Measurements from ENCODE around the gene CAPG.
A peak's percentile ranks its signal among the peaks of the same experiment; 100 is the strongest.
"Not testable (repeated sequence)": the region's sequence is repeated elsewhere in the genome, so short reads cannot be mapped to it uniquely, and the experiment has no call there.

Gene CAPG

DNA sequence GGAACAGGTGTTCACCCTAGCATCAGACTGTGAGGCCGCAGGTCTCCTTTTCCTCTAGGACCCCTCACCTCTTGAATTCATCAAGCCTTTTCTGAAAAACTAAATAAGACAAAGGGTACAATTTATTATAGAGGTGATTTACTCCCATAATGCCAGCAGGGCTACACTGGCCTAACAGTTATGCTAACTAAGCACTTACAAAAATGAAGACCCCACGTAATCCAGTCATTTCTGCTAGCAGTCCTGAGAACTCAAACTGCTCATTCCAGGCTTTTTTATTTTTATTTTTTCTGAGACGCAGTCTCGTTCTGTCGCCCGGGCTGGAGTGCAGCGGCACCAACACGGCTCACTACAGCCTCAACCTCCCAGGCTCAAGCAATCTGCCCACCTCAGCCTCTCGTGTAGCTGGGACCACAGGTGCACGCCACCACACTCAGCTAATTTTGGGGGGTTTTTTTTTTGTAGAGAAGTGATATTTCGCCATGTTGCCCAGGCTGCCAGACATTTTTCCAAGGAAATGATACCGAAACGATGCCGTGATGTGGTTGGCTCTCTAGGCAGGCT lies 14.2 kb downstream of the CAPG start:
- no peak for DNase-seq

GRCh38 chr2:85394976-85395375 lies 15.2 kb downstream of the CAPG start:
- no peak for DNase-seq

GRCh38 chr2:85394261-85394681 lies 15.9 kb downstream of the CAPG start:
- DNase-seq = no peak

DNA sequence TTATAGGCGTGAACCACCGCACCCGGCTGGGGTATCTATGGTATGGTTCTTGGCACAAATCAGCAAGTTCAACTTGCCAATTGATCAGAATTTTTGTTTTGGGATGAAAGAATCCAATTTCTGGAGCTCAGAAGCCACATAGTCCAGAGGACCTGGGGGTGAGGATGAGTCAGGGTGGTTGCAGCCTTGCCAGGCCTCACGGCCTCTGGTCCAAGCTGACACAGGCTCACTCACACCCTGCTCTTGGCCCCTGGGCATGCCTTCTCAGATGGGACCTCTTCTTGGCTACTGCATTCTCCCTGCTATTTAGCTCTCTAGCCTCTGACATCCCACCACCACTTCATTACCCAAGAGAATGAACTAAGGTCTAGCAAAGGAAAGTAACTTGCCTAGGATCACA lies 16.3 kb downstream of the CAPG start:
- no peak for DNase-seq

GRCh38 chr2:85390941-85391669 lies 19.1 kb downstream of the CAPG start:
- peak; percentile 67 for DNase-seq

DNA sequence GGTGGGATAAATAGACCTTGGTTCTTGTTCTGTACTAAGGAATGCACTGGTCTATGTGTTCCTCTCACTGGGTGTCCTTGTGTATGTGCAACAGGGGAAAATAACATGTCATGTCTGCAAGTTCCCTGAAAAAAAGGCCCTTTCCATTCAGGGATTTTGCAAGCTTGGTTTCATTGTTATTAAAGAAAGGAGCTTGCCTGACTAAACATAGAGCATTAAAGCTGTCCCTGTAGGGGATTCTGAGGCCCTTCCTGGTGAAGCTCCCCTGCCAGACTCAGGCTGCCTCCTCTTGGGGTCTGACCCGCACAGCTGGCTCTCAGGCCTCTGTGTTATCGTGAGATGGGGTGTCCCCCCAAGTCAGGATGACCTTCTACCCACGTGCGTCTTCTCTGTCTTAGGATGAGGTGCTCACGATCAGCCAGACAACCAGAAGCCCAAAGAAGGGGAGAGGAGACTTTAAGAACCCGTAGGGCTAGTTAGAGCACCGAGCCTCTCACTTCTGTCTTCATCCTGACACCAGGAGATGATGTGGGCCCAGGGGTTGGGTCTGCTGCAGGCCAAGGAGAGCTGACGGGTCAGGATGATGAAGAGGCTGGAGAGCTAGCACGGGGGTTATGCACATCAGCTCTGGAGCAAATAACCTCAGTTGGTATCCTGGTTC lies 21.2 kb downstream of the CAPG start:
- no peak for DNase-seq

DNA sequence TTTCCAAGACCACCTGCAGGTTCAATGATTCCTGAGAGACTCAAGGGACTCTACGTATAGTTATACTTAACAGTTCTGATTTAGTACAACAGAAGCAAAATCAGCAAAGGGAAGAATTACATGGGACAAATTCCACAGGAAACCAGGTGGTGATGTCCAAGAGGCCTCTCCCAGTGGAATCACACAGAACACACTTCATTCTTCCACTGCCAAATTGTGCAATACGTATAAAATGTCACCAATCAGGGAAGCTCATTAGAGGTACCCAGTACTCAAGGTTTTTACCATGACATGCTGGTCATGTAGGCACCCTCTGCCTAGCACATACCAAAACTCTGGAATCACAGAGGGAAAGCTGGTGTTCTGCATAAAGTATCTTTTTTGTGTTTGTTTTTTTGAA lies 22.4 kb downstream of the CAPG start:
- no peak for DNase-seq

GRCh38 chr2:85385746-85386145 lies 24.4 kb downstream of the CAPG start:
- DNase-seq = no peak

DNA sequence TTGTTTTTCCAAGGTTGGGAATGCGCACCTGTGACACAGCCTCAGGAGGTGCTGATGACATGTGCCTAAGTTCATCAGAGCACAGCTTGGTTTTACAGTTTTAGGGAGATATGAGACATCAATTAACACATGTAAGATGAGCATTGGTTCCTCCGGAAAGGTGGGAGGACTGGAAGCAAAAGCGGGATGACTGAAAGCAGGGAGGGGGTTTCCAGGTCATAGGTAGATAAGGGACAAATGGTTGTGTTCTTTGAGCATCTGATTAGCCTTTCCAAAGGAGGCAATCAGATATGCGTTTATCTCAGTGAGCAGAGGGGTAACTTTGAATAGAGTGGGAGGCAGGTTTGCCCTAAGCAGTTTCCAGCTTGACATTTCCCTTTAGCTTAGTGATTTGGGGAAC lies 26.3 kb downstream of the CAPG start:
- no peak for DNase-seq

DNA sequence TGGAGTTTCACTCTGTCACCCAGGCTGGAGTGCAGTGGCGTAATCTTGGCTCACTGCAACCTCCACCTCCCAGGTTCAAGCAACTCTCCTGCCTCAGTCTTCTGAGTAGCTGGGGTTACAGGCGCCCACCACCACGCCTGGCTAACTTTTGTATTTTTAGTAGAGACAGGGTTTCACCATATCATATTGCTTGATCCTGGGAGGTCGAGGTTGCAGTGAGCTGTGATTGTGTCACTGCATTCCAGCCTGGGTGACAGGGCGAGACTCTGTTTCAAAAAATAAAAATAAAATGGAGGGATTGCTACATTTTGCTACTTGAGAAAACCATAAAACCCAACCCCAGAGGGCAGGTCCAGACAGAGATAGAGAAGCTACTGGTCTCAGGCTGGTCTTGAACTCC lies 27.0 kb downstream of the CAPG start:
- not testable (repeated sequence) for DNase-seq

- no peak for DNase-seq
Observed at GRCh38 chr2:85380048-85380447, 30.1 kb downstream of the CAPG start.

DNA sequence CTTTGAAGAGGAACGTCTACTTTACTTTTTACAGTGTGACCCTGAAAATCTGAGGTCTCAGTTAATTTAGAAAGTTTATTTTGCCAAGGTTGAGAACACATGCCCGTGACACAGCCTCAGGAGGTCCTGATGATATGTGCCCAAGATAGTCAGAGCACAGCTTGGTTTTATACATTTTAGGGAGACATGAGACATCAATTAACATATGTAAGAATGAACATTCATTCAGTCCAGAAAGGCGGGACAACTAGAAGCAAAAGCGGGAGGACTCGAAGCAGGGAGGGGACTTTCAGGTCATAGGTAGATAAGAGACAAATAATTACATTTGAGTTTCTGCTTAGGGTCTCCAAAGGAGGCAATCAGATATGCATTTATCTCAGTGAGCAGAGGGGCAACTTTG lies 31.9 kb downstream of the CAPG start:
- DNase-seq = no peak

- DNase-seq = no peak
Observed at GRCh38 chr2:85377083-85377482, 33.1 kb downstream of the CAPG start.

GRCh38 chr2:85376291-85377065 lies 33.7 kb downstream of the CAPG start:
- no peak for DNase-seq

GRCh38 chr2:85371045-85371444 lies 39.1 kb downstream of the CAPG start:
- DNase-seq = no peak

GRCh38 chr2:85369500-85369899 lies 40.7 kb downstream of the CAPG start:
- no peak for DNase-seq

GRCh38 chr2:85368921-85369320 lies 41.2 kb downstream of the CAPG start:
- DNase-seq = no peak

DNA sequence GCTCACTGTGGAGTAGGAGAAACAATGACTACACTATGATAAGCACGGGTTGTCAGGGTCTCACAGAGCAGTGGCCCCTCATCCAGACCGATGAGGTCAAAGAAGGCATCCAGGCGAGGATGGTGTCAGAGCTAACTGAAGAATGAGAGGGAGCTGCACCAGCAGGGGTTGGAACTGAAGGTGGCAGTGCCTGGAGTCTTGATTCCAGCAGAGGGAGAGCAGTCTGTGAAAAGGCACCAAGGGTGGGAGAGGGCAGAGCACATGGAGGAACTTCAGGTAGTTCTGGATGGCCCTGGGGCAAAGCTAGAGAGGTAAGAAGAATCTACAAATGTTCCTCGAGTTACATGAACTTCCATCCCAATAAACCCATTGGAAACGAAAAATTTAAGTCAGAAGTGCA lies 43.0 kb downstream of the CAPG start:
- DNase-seq = no peak

DNA sequence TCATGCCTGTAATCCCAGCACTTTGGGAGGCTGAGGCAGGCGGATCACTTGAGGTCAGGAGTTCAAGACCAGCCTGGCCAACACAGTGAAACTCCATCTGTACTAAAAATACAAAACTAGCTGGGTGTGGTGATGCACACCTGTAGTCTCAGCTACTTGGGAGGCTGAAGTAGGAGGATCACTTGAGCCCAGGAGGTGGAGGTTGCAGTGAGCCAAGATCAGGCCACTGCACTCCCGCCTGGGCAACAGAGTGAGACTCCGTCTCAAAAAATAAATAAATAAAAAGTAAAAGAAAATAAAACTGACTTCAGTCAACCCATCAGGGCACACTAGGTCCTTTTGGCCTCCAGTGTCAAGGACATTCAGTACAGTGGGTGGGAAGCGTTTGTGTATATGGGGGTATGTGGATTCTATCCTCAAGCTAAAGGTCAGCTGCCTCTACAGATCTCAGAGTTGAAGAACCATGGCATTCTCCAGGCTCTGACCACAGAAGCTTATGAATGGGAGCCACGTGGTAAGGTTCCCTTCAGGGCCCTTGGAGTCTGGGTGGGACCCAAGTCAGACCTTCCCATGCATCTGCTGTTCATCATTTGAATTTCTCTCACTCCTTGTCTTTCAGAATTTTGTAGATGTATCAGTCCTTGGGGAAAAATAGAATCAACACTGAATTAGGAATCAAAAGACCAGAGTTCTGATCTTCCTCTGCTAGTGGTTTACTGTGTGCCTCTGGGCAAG lies 47.3 kb downstream of the CAPG start:
- not testable (repeated sequence) for DNase-seq

DNA sequence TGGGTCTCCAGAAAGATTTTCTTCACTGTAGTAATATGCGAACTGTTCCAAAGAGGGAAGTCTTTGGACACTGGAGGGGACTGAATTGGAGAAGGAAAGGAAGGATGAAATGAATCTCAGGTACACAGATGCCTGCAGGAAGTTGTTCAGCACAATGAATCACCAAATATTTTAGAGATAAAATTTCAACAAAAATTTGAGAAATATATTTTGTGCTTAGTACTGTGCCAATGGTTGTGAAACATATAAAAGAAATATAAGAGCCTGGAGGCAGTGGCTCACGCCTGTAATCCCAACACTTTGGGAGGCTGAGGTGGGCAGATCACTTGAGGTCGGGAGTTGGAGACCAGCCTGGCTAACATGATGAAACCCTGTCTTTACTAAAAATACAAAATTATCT lies 52.4 kb downstream of the CAPG start:
- no peak for DNase-seq

DNA sequence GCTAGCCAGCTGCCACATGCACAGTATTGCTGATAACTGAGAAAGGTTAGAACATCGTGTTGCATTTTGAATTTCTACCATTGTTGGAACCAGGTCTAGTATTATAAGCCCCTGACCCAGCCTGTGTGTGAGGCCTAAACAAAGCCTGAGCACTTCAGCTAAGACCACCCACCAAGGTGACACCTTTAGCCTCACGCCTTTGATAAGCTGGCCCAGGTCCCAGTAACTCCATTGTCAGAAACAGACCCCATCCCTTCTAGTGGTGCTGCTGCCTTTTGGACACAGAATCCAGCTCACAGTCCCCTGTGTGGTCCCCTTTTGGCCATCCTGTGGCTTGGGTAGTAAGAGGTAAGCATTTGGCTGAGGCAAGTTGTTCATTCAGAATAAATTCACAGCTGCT lies 54.0 kb downstream of the CAPG start:
- DNase-seq = no peak

GRCh38 chr2:85355521-85355920 lies 54.6 kb downstream of the CAPG start:
- DNase-seq = no peak

DNA sequence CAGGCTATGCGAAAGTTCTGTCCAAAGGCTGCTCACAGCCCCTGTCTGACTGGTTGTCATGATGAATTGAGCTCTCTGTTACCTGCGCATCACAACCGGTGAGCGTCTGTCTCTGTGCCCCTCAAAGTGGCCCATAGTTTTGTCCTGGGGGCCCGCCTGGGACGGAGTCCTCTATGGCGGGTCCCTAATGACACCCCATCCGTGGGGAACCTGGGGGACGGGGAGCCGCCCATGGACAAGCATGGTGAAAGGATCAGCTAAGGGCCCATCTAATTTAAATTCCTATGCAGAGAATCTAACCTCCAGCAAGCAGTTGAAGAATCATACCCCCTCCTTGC lies 55.1 kb downstream of the CAPG start:
- no peak for DNase-seq

Data from CD4-positive, alpha-beta T cell treated with Interferon gamma for 1 hour (primary cell).